T47D (cell line): Measurements from ENCODE around the gene ABCG1.

Experiments
- DNase-seq, 2 experiments: peaks; one replicate each; pipeline versions ENCODE4 v3.0.0 to v3.0.0-alpha.2; 2011 to 2012; ENCODE audit warnings: low read depth in 1 of 2, low spot score in 1 of 2
- JUND ChIP-seq: IDR thresholded peaks from 2 replicates; pipeline ENCODE4 v1.6.1; 2012; ENCODE audit warnings: low read depth
- in situ Hi-C: cut with HindIII; loops from 2 replicates; pipeline ENCODE4 v1.10.0; 2016; ENCODE audit warnings: low sequenced_read_pairs, low pct_unique_long_range_greater_than_20kb

ABCG1 gene

DNA sequence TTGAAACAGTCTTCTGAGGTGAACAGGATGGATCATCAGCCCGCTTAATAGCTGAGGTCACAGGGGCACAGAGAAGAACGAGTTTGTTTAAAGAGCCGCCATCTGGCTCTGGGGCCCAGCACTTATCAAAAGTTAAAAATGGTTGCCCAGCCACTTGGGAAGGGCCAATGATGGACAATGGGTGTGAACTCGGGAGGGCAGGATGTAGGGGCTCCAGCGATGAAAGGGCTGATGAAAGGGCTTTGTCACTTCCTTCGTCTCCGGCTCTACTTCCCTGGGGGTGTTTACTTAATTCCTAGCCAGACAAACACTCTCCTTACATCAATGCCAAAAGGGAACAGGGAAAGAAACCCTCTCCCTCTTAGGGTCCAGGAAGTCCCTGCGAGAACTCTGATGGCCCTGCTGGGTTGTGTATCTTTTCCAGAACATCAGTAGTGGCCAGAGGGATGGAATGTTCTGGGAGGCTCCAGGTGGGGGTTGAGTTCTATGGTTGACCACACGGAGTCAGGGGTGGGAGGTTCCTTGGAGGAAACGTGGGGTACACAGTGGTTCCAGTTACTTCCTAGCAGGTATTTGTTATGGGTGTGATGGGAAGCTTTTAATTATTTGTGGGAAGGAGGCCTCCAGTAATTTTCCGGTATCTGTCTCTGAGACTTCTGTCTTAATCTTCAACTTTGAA is 9.0 kb upstream of the ABCG1 start:
- peak in 1 of 2 experiments; percentile 32 for DNase-seq

DNA sequence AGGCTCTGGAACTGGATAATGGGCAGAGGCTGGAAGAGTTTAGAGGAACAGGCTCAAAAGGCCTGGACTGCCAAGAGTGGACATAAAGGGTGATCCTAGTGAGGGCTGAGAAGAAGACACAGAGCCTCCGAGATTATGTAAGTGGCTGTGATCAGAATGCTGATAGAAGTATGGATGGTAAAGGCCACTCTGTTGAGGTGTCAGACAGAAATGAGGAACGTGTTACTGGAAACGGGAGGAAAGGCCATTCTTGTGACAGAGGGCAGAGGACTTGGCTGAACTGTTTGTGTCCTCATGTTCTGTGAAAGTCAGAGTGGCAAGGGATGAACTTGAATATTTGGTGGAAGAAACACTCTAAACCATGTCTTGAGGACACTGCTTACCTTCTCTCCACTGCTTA is 6.7 kb upstream of the ABCG1 start:
- TF ChIP-seq JUND: no peak
- no peak for DNase-seq
- in situ Hi-C loops: no loop called here

More for the DNA sequence above, 9.0 kb upstream of the ABCG1 start:
- in situ Hi-C loops: no loop called here
- TF ChIP-seq JUND: no peak

GRCh38 chr21:42213082-42213774 is 5.7 kb upstream of the ABCG1 start:
- no peak for DNase-seq
- no peak for TF ChIP-seq JUND
- in situ Hi-C loops: no loop called here

GRCh38 chr21:42214081-42214750 is 4.7 kb upstream of the ABCG1 start:
- no peak for TF ChIP-seq JUND
- DNase-seq: no peak
- in situ Hi-C loops: no loop called here

GRCh38 chr21:42214921-42215320 is 4.0 kb upstream of the ABCG1 start:
- no peak for TF ChIP-seq JUND
- in situ Hi-C loops: no loop called here

DNA sequence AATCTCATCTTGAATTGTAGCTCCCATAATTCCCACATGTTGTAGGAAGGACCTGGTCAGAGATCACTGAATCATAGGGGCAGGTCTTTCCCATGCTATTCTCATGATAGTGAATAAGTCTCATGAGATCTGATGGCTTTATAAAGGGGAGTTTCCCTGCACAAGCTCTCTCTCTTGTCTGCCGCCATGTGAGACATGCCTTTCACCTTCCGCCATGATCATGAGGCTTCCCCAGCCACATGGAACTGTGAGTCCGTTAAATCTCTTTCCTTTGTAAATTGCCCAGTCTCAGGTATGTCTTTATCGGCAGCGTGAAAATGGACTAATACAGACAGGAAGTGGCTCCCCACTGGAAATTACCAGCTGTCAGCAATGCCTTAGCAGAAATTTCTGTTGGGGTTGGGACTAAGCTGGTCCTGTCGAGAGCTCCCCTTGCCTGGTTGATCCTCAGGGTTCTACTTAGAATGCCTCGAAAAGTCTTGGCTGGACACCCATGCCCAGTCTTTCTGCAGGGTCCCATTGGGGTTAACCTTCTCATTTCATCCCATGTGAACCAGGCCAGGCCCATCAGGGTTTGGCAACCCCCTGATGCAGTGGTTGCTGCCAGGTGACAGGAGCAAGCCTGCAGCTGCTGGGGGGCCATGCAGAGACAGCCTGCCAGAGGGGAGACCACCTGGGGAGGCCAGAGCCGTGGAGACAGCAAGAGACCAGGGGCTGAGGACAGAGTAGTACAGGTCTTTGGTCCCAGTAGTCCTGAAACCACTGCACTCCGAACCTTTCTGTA is 2.8 kb upstream of the ABCG1 start:
- in situ Hi-C loops: no loop called here
- no peak for TF ChIP-seq JUND
- no peak for DNase-seq

More at GRCh38 chr21:42214921-42215320, 4.0 kb upstream of the ABCG1 start:
- no peak for DNase-seq

DNA sequence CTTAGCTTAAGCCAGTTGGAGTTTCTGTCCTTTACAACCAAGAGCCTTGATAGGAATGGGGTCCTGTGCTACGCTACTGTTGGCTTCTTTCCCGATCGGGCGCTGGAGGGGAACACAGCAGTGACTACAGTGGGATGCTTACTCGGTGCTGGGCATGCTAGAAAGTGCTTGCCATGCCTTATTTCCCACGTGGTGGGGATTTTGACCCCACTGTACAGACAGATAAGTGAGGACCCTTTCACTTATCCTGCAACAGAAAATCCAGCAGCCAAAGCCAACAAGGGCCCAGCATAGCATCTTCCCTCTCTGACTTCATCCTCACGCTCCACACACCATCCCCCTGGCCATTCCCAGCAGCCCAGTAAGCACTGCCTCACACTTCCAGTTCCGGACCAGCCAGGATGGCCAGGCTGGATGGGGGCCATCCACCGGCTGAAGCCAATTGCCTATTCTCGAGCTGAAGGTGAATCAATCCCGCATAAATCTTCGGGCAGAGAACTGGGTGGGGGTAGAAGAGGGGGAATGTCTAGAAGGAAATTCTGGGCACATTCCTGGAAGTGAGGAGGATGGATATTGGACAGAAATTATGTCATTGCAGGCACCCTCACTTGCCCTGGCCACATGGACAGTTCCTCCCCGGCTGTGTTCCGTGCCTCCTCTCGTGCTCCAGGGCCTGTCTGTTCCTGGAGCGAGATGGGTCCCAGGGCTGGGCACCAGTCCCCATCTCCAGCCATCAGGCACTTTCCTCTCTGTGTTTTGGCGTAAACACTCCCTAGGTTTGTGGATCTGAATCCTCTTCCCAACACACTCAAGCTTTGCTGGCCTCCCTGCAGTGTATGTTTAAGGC is 2.0 kb upstream of the ABCG1 start:
- no peak for DNase-seq
- in situ Hi-C loops: no loop called here

DNA sequence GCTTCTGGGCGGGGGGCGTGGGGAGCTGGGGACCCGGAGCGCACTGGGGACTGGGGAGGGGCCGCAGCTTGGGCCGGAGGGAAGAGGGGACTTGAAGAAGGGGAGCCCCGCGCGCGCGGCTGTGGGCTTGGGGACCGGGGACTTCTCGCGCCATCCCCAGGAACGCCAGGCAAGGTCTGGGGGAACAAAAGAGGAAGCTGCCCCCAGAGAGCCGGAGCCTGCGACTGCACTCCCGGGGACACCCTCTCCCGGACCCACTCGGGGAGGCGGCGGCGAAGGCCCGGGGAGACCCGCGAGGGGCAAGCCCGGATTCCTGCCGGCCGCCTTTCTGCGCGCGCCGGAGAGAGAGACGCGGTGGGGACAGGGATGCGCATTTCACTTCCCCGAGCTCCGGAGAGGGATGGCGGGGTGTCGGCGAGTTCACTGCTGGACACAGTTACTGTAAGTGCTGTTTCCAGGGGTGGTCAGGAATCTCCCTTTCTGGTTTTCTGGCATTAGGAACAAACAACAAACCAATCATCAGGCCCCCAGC is 732 bp downstream of the ABCG1 start:
- in situ Hi-C loops: no loop called here
- DNase-seq: no peak
- no peak for TF ChIP-seq JUND

More for the DNA sequence above, 2.0 kb upstream of the ABCG1 start:
- no peak for TF ChIP-seq JUND

GRCh38 chr21:42220138-42220701 is 1.3 kb downstream of the ABCG1 start:
- in situ Hi-C loops: no loop called here
- peak; percentile 78 to 81 for DNase-seq
- no peak for TF ChIP-seq JUND

DNA sequence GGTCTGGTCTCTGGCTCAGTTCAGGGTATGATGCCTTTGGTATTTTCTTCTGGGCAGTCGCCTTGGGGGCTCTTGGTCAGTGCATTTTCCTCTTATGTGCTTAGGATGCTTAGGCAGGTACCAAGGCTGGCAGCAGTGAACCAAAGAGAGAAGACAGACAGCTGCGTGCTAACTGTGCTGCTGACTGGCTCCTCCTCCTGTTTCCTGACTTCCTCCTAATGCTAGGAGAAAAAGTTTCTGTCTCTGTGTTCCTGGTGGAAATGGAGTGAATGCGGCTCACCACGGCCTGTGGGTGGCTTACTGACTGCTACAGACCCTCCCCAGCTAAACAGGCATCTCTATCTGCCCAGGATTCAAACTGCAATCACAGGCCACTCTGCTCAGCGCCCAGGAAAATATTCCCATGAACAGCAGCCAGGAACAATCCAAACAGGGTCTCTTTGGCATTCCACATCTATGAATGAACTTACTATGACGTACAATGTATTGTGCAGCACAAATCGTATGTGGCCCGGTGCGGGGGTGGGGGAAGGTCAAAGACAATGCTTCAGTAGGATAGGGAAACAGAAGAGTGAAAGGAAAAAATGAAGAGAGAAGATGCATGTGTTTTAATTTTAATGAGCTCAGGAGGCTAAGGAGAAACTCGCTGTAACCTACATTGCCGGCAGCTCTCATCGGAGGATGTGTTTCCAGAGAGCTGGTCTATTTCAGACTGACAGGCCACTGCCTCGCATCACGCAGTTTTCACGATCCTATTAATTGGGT is 2.8 kb downstream of the ABCG1 start:
- TF ChIP-seq JUND: no peak
- no peak for DNase-seq
- in situ Hi-C loops: no loop called here

DNA sequence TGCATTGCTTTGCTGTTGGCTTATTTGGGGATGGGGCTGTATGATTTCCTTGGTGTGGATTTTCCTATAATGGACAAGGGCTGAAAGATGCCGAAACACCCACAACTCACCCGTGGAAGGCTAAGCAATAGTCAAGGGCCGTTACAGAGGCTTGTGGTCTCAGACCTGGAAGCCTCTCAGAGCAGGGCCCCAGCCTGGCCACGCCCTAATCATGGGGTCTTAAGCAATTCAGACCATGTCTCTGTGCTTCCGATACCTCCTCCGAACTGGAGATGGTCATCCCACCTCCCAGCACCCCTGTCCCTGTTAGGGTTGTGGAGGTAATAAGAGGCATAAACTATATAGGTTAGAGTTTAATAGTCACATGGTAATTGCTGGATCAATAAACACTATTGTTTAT is 3.4 kb downstream of the ABCG1 start:
- no peak for DNase-seq
- in situ Hi-C loops: no loop called here

More for the DNA sequence above, 3.4 kb downstream of the ABCG1 start:
- TF ChIP-seq JUND: no peak
